Measurements from ENCODE around the gene PINK1.

- TF ChIP-seq POLR2AphosphoS5 (IDR thresholded peaks at IDR 0.05; ENCODE audit: low read depth, low read length) (no peak), POLR2A (IDR thresholded peaks at IDR 0.05; ENCODE audit: low read depth, low read length) (no peak), TAF1 (IDR thresholded peaks at IDR 0.05; ENCODE audit: borderline replicate concordance, low read depth, low read length) (no peak)
Observed at GRCh38 chr1:20684050-20684620, 50.9 kb downstream of the PINK1 start.
